Heart left ventricle (tissue), 16 donors: ENCODE data around the gene PRLH. TPM values are rescaled to one million over a fixed set of nuclear protein-coding genes. Genes with fewer than 3 reads are reported as not detected.

Experiments
- ATAC-seq, 4 donors: fragments of 200-7000 bp; cut with Tn5 transposase; one replicate each; pipeline ENCODE4 v1.9.1; 2020 to 2022; ENCODE audit warnings: moderate library complexity in 4 of 4, mild to moderate bottlenecking in 3 of 4, moderate number of reproducible peaks in 1 of 4
- DNase-seq, 5 donors: peaks; one replicate each; pipeline ENCODE4 v3.0.0-alpha.2; 2020
- H3K27ac ChIP-seq, 12 donors: fragments of 200-600 bp; sonication (generic) in 4 of 12; one replicate each; pipeline versions ENCODE4 v1.5.0 to v1.8.0; 2016 to 2022; ENCODE audit warnings: mild to moderate bottlenecking in 2 of 12
- H3K27me3 ChIP-seq, 9 donors: fragments of 200-600 bp; sonication (generic) in 2 of 9; one replicate each; pipeline versions ENCODE4 v1.5.1 to v1.8.0; 2016 to 2022; ENCODE audit warnings: mild to moderate bottlenecking in 3 of 9
- H3K36me3 ChIP-seq, 9 donors: fragments of 200-600 bp; sonication (generic) in 2 of 9; one replicate each; pipeline versions ENCODE4 v1.5.0 to v1.8.0; 2018 to 2022; ENCODE audit warnings: mild to moderate bottlenecking in 2 of 9
- H3K4me1 ChIP-seq, 12 donors: fragments of 200-600 bp; sonication (generic) in 4 of 12; one replicate each; pipeline versions ENCODE4 v1.5.0 to v1.8.0; 2016 to 2022; ENCODE audit warnings: mild to moderate bottlenecking in 3 of 12
- H3K4me3 ChIP-seq, 12 donors: fragments of 200-600 bp; sonication (generic) in 4 of 12; one replicate each; pipeline versions ENCODE4 v1.5.0 to v1.8.0; 2017 to 2022; ENCODE audit warnings: mild to moderate bottlenecking in 9 of 12, moderate library complexity in 4 of 12
- H3K9me3 ChIP-seq, 12 donors: fragments of 200-600 bp; sonication (generic) in 4 of 12; one replicate each; pipeline versions ENCODE4 v1.5.0 to v1.8.0; 2016 to 2022; ENCODE audit warnings: mild to moderate bottlenecking in 1 of 12
- POLR2A ChIP-seq, 2 donors: fragments of 450-650 bp; IDR thresholded peaks; one replicate each; pipeline ENCODE4 v1.6.1; 2017; ENCODE audit warnings: antibody characterized with exemption in 2 of 2, mild to moderate bottlenecking in 2 of 2, moderate library complexity in 2 of 2
- WGBS, 4 donors: extraction: QIAGEN DNeasy Blood & Tissue Kit in 2 of 4; methylation state at CpG; one replicate each; pipeline versions ENCODE4 v1.1.5 to v1.1.7; 2013 to 2018; 5-methylcytosine and 5-hydroxymethylcytosine counted together
- intact Hi-C, 10 donors: fragments of 100-400 bp; cut with DNase I; formaldehyde crosslinking; loops; one replicate each; pipeline versions ENCODE4 v1.11.1 to v1.14.2; 2022
- polyA plus RNA-seq, 2 donors: library from polyadenylated mRNA; stranded (reverse); fragments of 200-250 nt; gene quantifications; one replicate each; pipeline ENCODE4 v1.2.3, GENCODE V29; 2013
- total RNA-seq, 9 donors: library from RNA; depleted of rRNA in 2 of 9; stranded (reverse); fragments of >200 nt in 2 of 9; fragmentation: NEBNext Ultra II Directional in 3 of 9; extraction: Animal tissue kit (Norgen Biotek cat#: 25700) in 3 of 9; gene quantifications; one replicate each; pipeline versions ENCODE4 v1.1.0 to v1.2.4, GENCODE V29; 2016 to 2023
- TF ChIP-seq, protein P1 (sequence below), 12 donors: fragments of 200-600 bp; sonication (generic) in 4 of 12; IDR thresholded peaks; one replicate each; pipeline versions ENCODE4 v1.5.0 to v1.8.0; 2018 to 2022; ENCODE audit warnings: antibody characterized with exemption in 12 of 12, mild to moderate bottlenecking in 5 of 12
- donor health status: ischemic (EF 13 %, LVEDD 7.1; RV severe dilation, severe dysfunction).
- donor health status: healthy with polysubstance abuse.
- donor health status: DM: no; HTN: yes; CAD: no.
- donor health status: DM: no; HTN: no; CAD: no.
- donor health status: ischemic (EF 25% LVEDD 6.9; RV normal size, moderate dysfunction).
- donor health status: ischemic (EF 25% LVEDD 5.7; RV mildly dilated, moderate dysfunction).
- donor health status: healthy.
- donor health status: DM: yes; HTN: yes; CAD: no.
- donor health status: ischemic (EF 35%, LVEDD 5.7; RV mildly dilated, moderate dysfunction).
- donor health status: nonischemic (EF 11% LVEDD 7.7; RV severe dilation, severe dysfunction).
- donor health status: DM: yes; HTN: yes; CAD: no.
- donor health status: PGD.
- donor health status: ischemic (EF 29% LVEDD 5.4; RV normal size, mild dysfunction).
- donor health status: nonischemic (EF 23%, LVEDD 6.1; RV moderate dilation, normal function).

Gene PRLH
- total and polyA plus RNA-seq, 11 donors = not detected

DNA sequence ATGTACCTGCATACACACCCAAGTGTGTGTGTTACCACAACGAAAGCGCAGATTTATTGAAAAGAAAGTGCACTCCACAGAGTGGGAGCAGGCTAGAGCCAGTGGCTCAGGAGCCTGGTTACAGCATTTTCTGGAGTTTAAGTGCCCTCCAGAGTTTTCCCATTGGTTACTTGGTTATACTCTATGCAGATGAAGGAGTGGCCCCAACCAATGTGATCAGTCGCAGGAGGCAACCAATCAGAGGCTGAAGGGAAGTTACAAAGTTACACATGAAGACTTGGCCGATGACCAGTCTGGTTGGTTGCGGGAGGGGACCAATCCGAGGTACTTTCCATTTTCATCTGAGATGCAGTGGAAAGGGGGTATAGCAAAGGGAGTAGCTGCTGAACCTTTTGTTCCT, 13.5 kb upstream of the PRLH start:
- H3K9me3 ChIP-seq = peaks cover 0 to 17% (median 11%) of the 10 kb centered on the region in 12 donors
- no peak overlapping the region for H3K4me3 ChIP-seq
- H3K36me3 ChIP-seq = peaks cover 0 to 16% (median 9%) of the 10 kb centered on the region in 9 donors
- no peak overlapping the region for H3K27ac ChIP-seq
- no peaks in the 10 kb centered on the region for H3K27me3 ChIP-seq
- intact Hi-C loops = loop anchor here in 1 of 10 donors (5.0 kb wide), 1 partner anchor 36 kb away; no protein-coding TSS in a partner anchor
- ATAC-seq = no peak
- no peak for TF ChIP-seq POLR2A (IDR thresholded peaks at IDR 0.05)
- TF ChIP-seq, protein P1, sequence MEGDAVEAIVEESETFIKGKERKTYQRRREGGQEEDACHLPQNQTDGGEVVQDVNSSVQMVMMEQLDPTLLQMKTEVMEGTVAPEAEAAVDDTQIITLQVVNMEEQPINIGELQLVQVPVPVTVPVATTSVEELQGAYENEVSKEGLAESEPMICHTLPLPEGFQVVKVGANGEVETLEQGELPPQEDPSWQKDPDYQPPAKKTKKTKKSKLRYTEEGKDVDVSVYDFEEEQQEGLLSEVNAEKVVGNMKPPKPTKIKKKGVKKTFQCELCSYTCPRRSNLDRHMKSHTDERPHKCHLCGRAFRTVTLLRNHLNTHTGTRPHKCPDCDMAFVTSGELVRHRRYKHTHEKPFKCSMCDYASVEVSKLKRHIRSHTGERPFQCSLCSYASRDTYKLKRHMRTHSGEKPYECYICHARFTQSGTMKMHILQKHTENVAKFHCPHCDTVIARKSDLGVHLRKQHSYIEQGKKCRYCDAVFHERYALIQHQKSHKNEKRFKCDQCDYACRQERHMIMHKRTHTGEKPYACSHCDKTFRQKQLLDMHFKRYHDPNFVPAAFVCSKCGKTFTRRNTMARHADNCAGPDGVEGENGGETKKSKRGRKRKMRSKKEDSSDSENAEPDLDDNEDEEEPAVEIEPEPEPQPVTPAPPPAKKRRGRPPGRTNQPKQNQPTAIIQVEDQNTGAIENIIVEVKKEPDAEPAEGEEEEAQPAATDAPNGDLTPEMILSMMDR (IDR thresholded peaks at IDR 0.05) = no peak
- 76 to 94% (median 83%) methylated on average over 6 of the region's 6 CpGs for WGBS, 4 donors
- DNase-seq = no peak
- H3K4me1 ChIP-seq = peaks cover 0 to 4% (median 0%) of the 10 kb centered on the region in 12 donors

DNA sequence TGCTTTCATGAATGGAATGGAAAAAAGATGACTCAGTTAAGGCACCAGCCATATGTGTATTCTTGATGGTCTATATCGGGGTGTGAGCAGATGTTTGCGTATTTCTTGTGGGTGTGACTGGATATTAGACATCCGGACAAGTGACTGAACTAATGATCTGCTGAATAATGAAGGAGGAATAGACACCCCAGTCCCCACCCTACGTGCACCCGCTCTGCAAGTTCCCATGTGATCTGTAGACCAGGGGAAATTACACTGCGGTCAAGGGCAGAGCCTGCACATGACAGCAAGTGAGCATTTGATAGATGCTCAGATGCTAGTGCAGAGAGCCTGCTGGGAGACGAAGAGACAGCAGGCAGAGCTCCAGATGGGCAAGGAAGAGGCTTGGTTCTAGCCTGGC, 12.4 kb upstream of the PRLH start:
- WGBS, 4 donors = 76 to 91% (median 85%) methylated on average over 7 of the region's 7 CpGs
- Histone ChIP-seq H3K4me3 (no peak overlapping the region), H3K36me3 (peaks cover 0 to 14% (median 9%) of the 10 kb centered on the region in 9 donors), H3K9me3 (peaks cover 0 to 17% (median 11%) of the 10 kb centered on the region in 12 donors), H3K27me3 (no peaks in the 10 kb centered on the region), H3K4me1 (peaks cover 0 to 5% (median under 1%) of the 10 kb centered on the region in 12 donors), H3K27ac (no peak overlapping the region)
- TF ChIP-seq, protein P1 (IDR thresholded peaks at IDR 0.05) = no peak
- no peak for TF ChIP-seq POLR2A (IDR thresholded peaks at IDR 0.05)
- intact Hi-C loops = loop anchor here in 1 of 10 donors (5.0 kb wide), 1 partner anchor 37 kb away; no protein-coding TSS in a partner anchor
- DNase-seq (no peak), ATAC-seq (no peak)

DNA sequence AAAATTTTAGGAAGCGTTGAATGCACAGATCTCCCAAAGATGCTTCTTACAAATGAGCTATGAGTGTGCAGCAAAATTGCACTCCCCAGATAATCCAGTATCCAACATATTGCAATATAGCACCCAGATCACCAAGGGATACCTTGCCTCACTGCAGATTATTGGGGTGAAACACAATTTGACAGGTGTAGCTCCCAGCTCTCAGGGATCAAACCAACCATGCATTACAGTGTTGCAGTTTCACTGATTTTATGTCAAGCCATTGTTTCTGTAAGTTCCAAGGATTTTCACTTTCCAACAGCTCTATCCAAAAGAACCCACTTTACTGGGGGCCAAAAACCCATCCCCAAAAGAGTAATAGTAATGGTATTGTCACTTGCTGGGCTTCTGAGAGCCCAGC, 10.8 kb upstream of the PRLH start:
- TF ChIP-seq, protein P1 (IDR thresholded peaks at IDR 0.05) = no peak
- no peak for TF ChIP-seq POLR2A (IDR thresholded peaks at IDR 0.05)
- peaks cover 0 to 14% (median 9%) of the 10 kb centered on the region in 9 donors for H3K36me3 ChIP-seq
- H3K27me3 ChIP-seq = no peaks in the 10 kb centered on the region
- peaks cover 0 to 11% (median 6%) of the 10 kb centered on the region in 12 donors for H3K4me1 ChIP-seq
- DNase-seq (no peak), ATAC-seq (no peak)
- WGBS, 4 donors = 98 to 100% (median 100%) methylated on average over 1 of the region's 1 CpG
- no peak overlapping the region for H3K4me3 ChIP-seq
- intact Hi-C loops = no loop called here
- peaks cover 0 to 17% (median 11%) of the 10 kb centered on the region in 12 donors for H3K9me3 ChIP-seq
- no peak overlapping the region for H3K27ac ChIP-seq

DNA sequence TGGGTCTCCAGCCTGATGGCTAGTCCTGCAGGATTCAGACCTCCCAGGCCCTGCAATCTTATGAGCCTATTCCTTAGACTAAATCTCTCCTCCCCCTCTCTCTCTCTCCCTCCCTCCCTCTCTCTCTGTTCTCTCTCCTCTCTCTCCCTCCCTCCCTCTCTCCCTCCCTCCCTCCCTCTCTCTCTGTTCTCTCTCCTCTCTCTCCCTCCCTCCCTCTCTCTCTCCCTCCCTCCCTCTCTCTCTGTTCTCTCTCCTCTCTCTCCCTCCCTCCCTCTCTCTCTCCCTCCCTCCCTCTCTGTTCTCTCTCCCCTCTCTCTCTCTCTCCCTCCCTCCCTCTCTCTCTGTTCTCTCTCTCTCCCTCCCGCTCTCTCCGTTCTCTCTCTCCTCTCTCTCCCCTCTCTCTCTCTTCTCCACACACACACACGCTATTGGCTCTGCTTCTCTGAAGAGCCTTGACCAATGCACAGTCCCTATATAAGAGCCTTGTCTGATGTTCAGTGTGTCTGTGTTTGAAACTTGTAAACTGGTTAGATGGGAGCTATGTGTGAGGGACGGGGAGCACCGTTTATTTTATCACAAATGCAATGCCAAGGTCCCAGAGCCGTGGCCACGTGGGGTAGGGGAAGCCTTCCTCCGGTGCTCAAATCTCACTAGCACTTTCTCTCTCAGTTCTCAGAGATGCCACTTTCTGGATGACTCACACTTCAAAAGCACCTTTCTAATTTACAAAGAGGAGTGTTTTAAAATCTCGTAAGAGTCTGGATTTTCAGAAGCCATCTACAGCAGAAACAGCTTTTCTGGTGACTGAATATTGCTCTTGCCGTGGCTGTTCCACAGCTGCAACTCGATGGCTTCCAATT, 9.4 kb upstream of the PRLH start:
- Histone ChIP-seq H3K9me3 (peaks cover 0 to 17% (median 11%) of the 10 kb centered on the region in 12 donors), H3K27me3 (no peaks in the 10 kb centered on the region), H3K27ac (peak overlapping the region in 1 of 12 donors; percentile 47), H3K4me1 (peaks cover 0 to 11% (median 6%) of the 10 kb centered on the region in 12 donors), H3K4me3 (no peak overlapping the region), H3K36me3 (peaks cover 0 to 14% (median 5%) of the 10 kb centered on the region in 9 donors)
- ATAC-seq (no peak), DNase-seq (no peak)
- WGBS, 4 donors = 58 to 63% (median 63%) methylated on average over 11 of the region's 11 CpGs
- intact Hi-C loops = no loop called here
- TF ChIP-seq POLR2A (IDR thresholded peaks at IDR 0.05) = no peak
- TF ChIP-seq, protein P1 (IDR thresholded peaks at IDR 0.05) = peak in 1 of 12 donors; percentile 19
